HG03558 (cell line): ENCODE results near the gene CCNYL1.

Source experiments
- ATAC-seq: cut with Tn5 transposase; IDR thresholded peaks from one replicate; pipeline ENCODE4 v1.9.1; 2021; ENCODE audit warnings: moderate number of reproducible peaks; ENCODE audit not compliant: unreplicated experiment; ENCODE audit errors: extremely low read depth

Gene CCNYL1

GRCh38 chr2:207763303-207763917, 52.0 kb downstream of the CCNYL1 start:
- ATAC-seq: no peak

- ATAC-seq: no peak
These were observed 52.7 kb downstream of the CCNYL1 start for GRCh38 chr2:207764096-207764630.

DNA sequence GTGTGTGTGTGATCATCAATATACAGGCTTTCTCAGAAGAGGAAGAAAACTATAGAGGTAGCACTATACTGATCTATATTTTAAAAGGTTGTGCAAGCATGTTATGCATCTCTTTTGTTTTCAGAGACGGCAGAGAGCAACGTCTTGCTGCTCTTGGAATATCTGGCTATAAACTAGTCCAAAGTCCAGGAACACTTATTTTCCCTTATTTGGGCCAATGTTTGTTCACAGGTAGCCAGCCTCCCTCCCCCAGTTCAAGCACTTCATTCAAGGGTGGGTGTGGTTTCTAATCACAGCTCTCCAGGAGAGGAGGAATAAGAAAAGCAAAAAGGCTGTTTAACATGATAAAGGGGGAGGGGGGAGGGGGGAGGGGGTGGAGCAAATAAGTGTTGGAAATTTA, 54.1 kb downstream of the CCNYL1 start:
- ATAC-seq: no peak

- no peak for ATAC-seq
These were observed 54.7 kb downstream of the CCNYL1 start for GRCh38 chr2:207766041-207766551.

GRCh38 chr2:207766697-207767460, 55.4 kb downstream of the CCNYL1 start:
- no peak for ATAC-seq

GRCh38 chr2:207767461-207768167, 56.2 kb downstream of the CCNYL1 start:
- no peak for ATAC-seq

- no peak for ATAC-seq
These were observed 56.9 kb downstream of the CCNYL1 start for GRCh38 chr2:207768168-207768865.

GRCh38 chr2:207768866-207769596, 57.6 kb downstream of the CCNYL1 start:
- no peak for ATAC-seq

- no peak for ATAC-seq
These were observed 59.4 kb downstream of the CCNYL1 start for GRCh38 chr2:207770602-207771404.

- no peak for ATAC-seq
These were observed 60.0 kb downstream of the CCNYL1 start for GRCh38 chr2:207771421-207771820.

- ATAC-seq: no peak
These were observed 60.8 kb downstream of the CCNYL1 start for GRCh38 chr2:207772081-207772843.

- ATAC-seq: no peak
These were observed 61.4 kb downstream of the CCNYL1 start for GRCh38 chr2:207772844-207773205.

- no peak for ATAC-seq
These were observed 64.0 kb downstream of the CCNYL1 start for GRCh38 chr2:207775473-207775872.

DNA sequence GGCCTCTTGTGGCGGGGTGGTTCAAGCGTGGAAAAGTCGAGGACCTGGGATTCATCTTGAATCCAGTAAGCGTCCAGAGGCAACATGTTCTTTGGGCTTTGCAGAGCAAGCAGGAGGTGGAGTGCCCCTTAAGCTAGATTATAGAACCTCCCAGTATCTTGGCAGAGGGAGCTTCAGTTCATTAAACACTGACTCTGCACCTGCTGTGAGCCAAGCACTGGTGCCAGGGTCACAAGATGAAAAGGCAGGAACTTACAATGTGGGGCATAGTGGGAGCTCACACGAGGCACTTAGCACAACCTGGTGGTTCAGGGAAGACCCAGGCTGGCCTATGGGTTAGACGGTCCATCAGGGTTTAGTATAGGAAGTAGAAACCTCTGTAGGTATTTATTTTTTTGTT, 65.7 kb downstream of the CCNYL1 start:
- no peak for ATAC-seq

GRCh38 chr2:207778298-207778882, 67.0 kb downstream of the CCNYL1 start:
- no peak for ATAC-seq

- ATAC-seq: no peak
These were observed 68.1 kb downstream of the CCNYL1 start for GRCh38 chr2:207779523-207779922.

DNA sequence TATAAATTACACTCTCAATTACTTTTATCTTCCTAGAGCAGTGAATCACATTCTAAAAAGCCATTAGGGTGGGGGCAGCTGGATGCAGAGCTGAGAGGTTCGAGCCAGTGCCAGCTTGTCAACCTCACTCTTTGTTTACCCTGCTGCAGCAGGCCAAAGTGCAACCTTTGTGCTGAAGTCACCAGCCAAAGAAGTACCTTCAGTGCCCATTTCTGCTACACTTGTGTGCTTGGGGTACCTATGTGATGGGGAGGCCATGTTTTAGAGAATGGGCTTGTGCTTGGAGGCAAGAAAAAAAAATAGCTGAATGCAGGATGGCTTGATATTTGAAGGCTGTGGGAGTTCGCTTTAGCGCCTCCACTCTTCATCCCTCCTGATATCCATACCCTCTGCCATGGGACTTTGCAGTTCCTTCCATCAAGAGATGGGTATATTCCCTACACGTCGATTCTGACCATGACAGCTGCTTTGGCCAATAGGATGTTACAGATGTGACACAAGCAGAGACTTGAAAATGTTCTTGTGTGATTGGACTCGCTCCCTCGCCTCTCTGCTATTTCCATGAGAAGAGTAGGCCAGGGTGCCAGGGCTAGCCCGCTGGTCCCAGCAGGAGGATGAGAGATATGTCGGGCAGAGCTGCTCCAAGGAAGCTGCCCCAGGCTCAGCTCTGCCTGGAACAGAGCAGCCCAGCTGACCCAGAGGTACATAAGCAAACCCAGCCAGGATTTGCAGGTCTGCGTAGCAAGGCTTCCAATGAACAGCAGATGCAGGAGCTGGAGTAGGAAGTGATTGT, 71.0 kb downstream of the CCNYL1 start:
- ATAC-seq: no peak
